Mucosa of rectum (tissue), 2 donors: Measurements from ENCODE around the gene FUZ.

ENCODE experiments used
- H3K27ac ChIP-seq, 2 donors: one replicate each; pipeline ENCODE4 v1.7.0; 2013; ENCODE audit warnings: inconsistent platforms in 2 of 2, low read depth in 2 of 2, low read length in 2 of 2
- H3K27me3 ChIP-seq, 2 donors: one replicate each; pipeline ENCODE4 v1.7.0; 2013; ENCODE audit warnings: low read length in 2 of 2; ENCODE audit not compliant: control insufficient read depth in 2 of 2, insufficient read depth in 2 of 2
- H3K36me3 ChIP-seq, 2 donors: one replicate each; pipeline ENCODE4 v1.7.0; 2013; ENCODE audit warnings: low read length in 2 of 2; ENCODE audit not compliant: control insufficient read depth in 2 of 2, insufficient read depth in 2 of 2
- H3K4me1 ChIP-seq, 2 donors: one replicate each; pipeline ENCODE4 v1.7.0; 2013; ENCODE audit warnings: low read length in 2 of 2, mild to moderate bottlenecking in 1 of 2; ENCODE audit not compliant: control insufficient read depth in 2 of 2, insufficient read depth in 2 of 2
- H3K4me3 ChIP-seq, 2 donors: one replicate each; pipeline ENCODE4 v1.7.0; 2013; ENCODE audit warnings: low read length in 2 of 2
- H3K9ac ChIP-seq, 2 donors: one replicate each; pipeline ENCODE4 v1.7.0; 2013; ENCODE audit warnings: low read length in 2 of 2, low read depth in 1 of 2, mild to moderate bottlenecking in 1 of 2
- H3K9me3 ChIP-seq, 2 donors: one replicate each; pipeline ENCODE4 v1.7.0; 2013; ENCODE audit warnings: low read length in 2 of 2; ENCODE audit not compliant: control insufficient read depth in 2 of 2
- donor health status: healthy.
- donor health status: Normal muscosa, but diverticular disease.

Gene FUZ

GRCh38 chr19:49850487-49851342 lies 37.6 kb upstream of the FUZ start, which contains the start of gene PTOV1:
PTOV1 (plus strand) TSS chr19:49851159.
- Histone ChIP-seq H3K4me3 (peak within 1 kb of the TSS; percentile 93 to 96), H3K27ac (peak within 1 kb of the TSS; percentile 97 to 99), H3K9me3 (no peaks in the 10 kb centered on the region), H3K9ac (peak within 1 kb of the TSS; percentile 99 to 100), H3K27me3 (no peaks in the 10 kb centered on the region), H3K4me1 (peaks cover 17 to 20% of the 10 kb centered on the region in 2 donors), H3K36me3 (peaks cover 0 to 4% of the 10 kb centered on the region in 2 donors)

GRCh38 chr19:49850221-49850486 lies 37.1 kb upstream of the FUZ start:
- no peaks in the 10 kb centered on the region for H3K27me3 ChIP-seq
- H3K36me3 ChIP-seq, result peaks cover 0 to 2% of the 10 kb centered on the region in 2 donors
- H3K9ac ChIP-seq, result peak overlapping the region; percentile 99 to 100
- H3K27ac ChIP-seq, result peak overlapping the region; percentile 97 to 99
- H3K4me3 ChIP-seq, result peak overlapping the region; percentile 93 to 96
- no peaks in the 10 kb centered on the region for H3K9me3 ChIP-seq
- H3K4me1 ChIP-seq, result peaks cover 17 to 20% of the 10 kb centered on the region in 2 donors

GRCh38 chr19:49849433-49850220 lies 36.5 kb upstream of the FUZ start:
- peak overlapping the region; percentile 97 to 99 for H3K27ac ChIP-seq
- H3K36me3 ChIP-seq, result no peaks in the 10 kb centered on the region
- peaks cover 17 to 20% of the 10 kb centered on the region in 2 donors for H3K4me1 ChIP-seq
- no peaks in the 10 kb centered on the region for H3K27me3 ChIP-seq
- H3K4me3 ChIP-seq, result peak overlapping the region; percentile 93 to 96
- peak overlapping the region in 1 of 2 donors; percentile 100 for H3K9ac ChIP-seq
- H3K9me3 ChIP-seq, result no peaks in the 10 kb centered on the region

- no peaks in the 10 kb centered on the region for H3K27me3 ChIP-seq
- H3K9ac ChIP-seq, result no peak overlapping the region
- peaks cover 17 to 20% of the 10 kb centered on the region in 2 donors for H3K4me1 ChIP-seq
- no peak overlapping the region for H3K27ac ChIP-seq
- no peaks in the 10 kb centered on the region for H3K9me3 ChIP-seq
- H3K36me3 ChIP-seq, result no peaks in the 10 kb centered on the region
- no peak overlapping the region for H3K4me3 ChIP-seq
These were observed 35.8 kb upstream of the FUZ start for GRCh38 chr19:49848938-49849337.

- no peak overlapping the region for H3K27ac ChIP-seq
- no peaks in the 10 kb centered on the region for H3K36me3 ChIP-seq
- peaks cover 17 to 19% of the 10 kb centered on the region in 2 donors for H3K4me1 ChIP-seq
- H3K27me3 ChIP-seq, result no peaks in the 10 kb centered on the region
- H3K9me3 ChIP-seq, result no peaks in the 10 kb centered on the region
- no peak overlapping the region for H3K9ac ChIP-seq
- no peak overlapping the region for H3K4me3 ChIP-seq
These were observed 34.9 kb upstream of the FUZ start for GRCh38 chr19:49847731-49848696.

- Histone ChIP-seq H3K9me3 (no peaks in the 10 kb centered on the region), H3K27ac (no peak overlapping the region), H3K27me3 (no peaks in the 10 kb centered on the region), H3K4me1 (peaks cover 7% of the 10 kb centered on the region in 2 donors), H3K36me3 (no peaks in the 10 kb centered on the region), H3K4me3 (no peak overlapping the region), H3K9ac (no peak overlapping the region)
These were observed 33.3 kb upstream of the FUZ start for GRCh38 chr19:49846408-49846807.

GRCh38 chr19:49845414-49845813 lies 32.3 kb upstream of the FUZ start:
- H3K27me3 ChIP-seq, result no peaks in the 10 kb centered on the region
- no peak overlapping the region for H3K9ac ChIP-seq
- peaks cover 0 to 4% of the 10 kb centered on the region in 2 donors for H3K36me3 ChIP-seq
- H3K4me3 ChIP-seq, result no peak overlapping the region
- no peaks in the 10 kb centered on the region for H3K9me3 ChIP-seq
- H3K27ac ChIP-seq, result no peak overlapping the region
- H3K4me1 ChIP-seq, result peaks cover 7% of the 10 kb centered on the region in 2 donors

GRCh38 chr19:49844138-49845095 lies 31.3 kb upstream of the FUZ start:
- Histone ChIP-seq H3K27ac (no peak overlapping the region), H3K9ac (no peak overlapping the region)

GRCh38 chr19:49843265-49843664 lies 30.2 kb upstream of the FUZ start:
- no peak overlapping the region for H3K4me3 ChIP-seq
- no peaks in the 10 kb centered on the region for H3K9me3 ChIP-seq
- no peak overlapping the region for H3K27ac ChIP-seq
- no peaks in the 10 kb centered on the region for H3K27me3 ChIP-seq
- H3K4me1 ChIP-seq, result no peaks in the 10 kb centered on the region
- H3K36me3 ChIP-seq, result peaks cover 11 to 20% of the 10 kb centered on the region in 2 donors
- H3K9ac ChIP-seq, result no peak overlapping the region

More at GRCh38 chr19:49844138-49845095, 31.3 kb upstream of the FUZ start:
- peaks cover 4 to 10% of the 10 kb centered on the region in 2 donors for H3K36me3 ChIP-seq
- no peaks in the 10 kb centered on the region for H3K27me3 ChIP-seq
- H3K4me1 ChIP-seq, result no peaks in the 10 kb centered on the region
- no peaks in the 10 kb centered on the region for H3K9me3 ChIP-seq
- H3K4me3 ChIP-seq, result no peak overlapping the region
